ENCODE data around the gene NUDT16. TPM values are rescaled to one million over a fixed set of nuclear protein-coding genes. Genes with fewer than 3 reads are reported as not detected.

Gene NUDT16
- total and polyA plus RNA-seq, 9 of the 15 experiments (the other 6 are each of a cell fraction or from before 2014, with no cell fraction given), result 1.5 to 11.4 (median 7.6) TPM

DNA sequence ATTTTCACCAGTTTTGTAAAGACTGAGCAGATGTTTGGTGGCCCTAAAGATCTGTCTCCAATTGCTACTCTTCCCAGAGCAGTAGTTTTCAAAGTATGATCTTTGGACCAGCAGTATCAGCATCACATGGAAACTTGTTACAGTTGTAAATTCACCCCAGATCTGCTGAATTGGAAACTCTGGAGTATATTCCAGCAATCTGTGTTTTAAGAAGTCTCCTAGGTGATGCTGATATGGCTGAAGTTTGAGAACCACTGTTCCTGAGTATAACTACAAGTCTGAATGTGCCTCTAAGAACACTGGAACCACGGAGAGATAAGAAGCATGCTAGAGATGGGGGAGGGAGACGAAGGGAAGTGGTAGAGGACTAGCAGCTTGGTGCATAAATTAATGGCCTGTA is 45.7 kb downstream of the NUDT16 start:
- ChIA-PET POLR2A (no interaction called here), CTCF (ENCODE audit: low intra/inter-chr PET ratio) (no interaction called here)
- Histone ChIP-seq H3K4me3 (no peak overlapping the region), H3K4me1 (replicated peaks in 1 of 2; ENCODE audit: control insufficient read depth in 2 of 2, insufficient read depth in 2 of 2, low read length in 2 of 2) (no peaks in the 10 kb centered on the region), H3K79me2 (ENCODE audit: control insufficient read depth, insufficient read depth, low read length) (no peaks in the 10 kb centered on the region), H3K36me3 (ENCODE audit: control insufficient read depth, insufficient read depth, low read length) (no peaks in the 10 kb centered on the region), H3K9me1 (ENCODE audit: control insufficient read depth, insufficient read depth, low read length) (no peaks in the 10 kb centered on the region), H2AFZ (ENCODE audit: low read depth, low read length) (no peak overlapping the region), H3K9me3 (replicated peaks; ENCODE audit: control insufficient read depth, insufficient read depth, low read depth, low read length) (no peaks in the 10 kb centered on the region), H3K27ac (ENCODE audit: extremely low read depth, low read depth, low read length) (no peak overlapping the region), H3K4me2 (ENCODE audit: insufficient read depth, low read length) (no peak overlapping the region), H4K20me1 (replicated peaks; ENCODE audit: control insufficient read depth, insufficient read depth, low read length) (no peaks in the 10 kb centered on the region), H3K27me3 (ENCODE audit: control insufficient read depth in 2 of 2, insufficient read depth in 2 of 2, low read length in 2 of 2) (no peaks in the 10 kb centered on the region; a peak in 1 of 5 replicates), H3K9ac (ENCODE audit: insufficient read depth in 1 of 2, low read depth in 2 of 2, low read length in 2 of 2) (no peak overlapping the region)
- BruUV-seq (replicated peaks), result no TSS peak
- whole genome bisulfite sequencing (ENCODE audit: insufficient coverage, low coverage, missing lambda C conversion rate), result 0% methylated on average over 2 of the region's 2 CpGs
- in situ Hi-C loops (cut with MboI) (no loop called here), intact Hi-C loops (cut with micrococcal nuclease) (no loop called here)
- FAIRE-seq, result no peak
- peak in 1 of 4 experiments; percentile 1 for DNase-seq (ENCODE audit: extremely low read depth in 1 of 4, low spot score in 3 of 4)
- no peak for ATAC-seq
- TF ChIP-seq SOX6 (IDR thresholded peaks at IDR 0.05) (no peak), NFATC3 (IDR thresholded peaks at IDR 0.05) (no peak), L3MBTL2 (IDR thresholded peaks at IDR 0.05) (no peak), ZNF75A (CRISPR knock-in tag; IDR thresholded peaks at IDR 0.05) (no peak), SRF (CRISPR knock-in tag; IDR thresholded peaks at IDR 0.05) (no peak), SP2 (IDR thresholded peaks at IDR 0.05; ENCODE audit: extremely low read depth, low read depth, low read length, poor library complexity, severe bottlenecking) (no peak), JUNB (CRISPR knock-in tag; conservative IDR thresholded peaks at IDR 0.05) (no peak), POLR2G (IDR thresholded peaks at IDR 0.05; ENCODE audit: low read depth, low read length) (no peak), EP400 (IDR thresholded peaks at IDR 0.05) (no peak), ARID1B (IDR thresholded peaks at IDR 0.05) (no peak), ADNP (tag; IDR thresholded peaks at IDR 0.05) (no peak), ZKSCAN8 (CRISPR knock-in tag; IDR thresholded peaks at IDR 0.05) (no peak)
- TF ChIP-seq, protein P1, sequence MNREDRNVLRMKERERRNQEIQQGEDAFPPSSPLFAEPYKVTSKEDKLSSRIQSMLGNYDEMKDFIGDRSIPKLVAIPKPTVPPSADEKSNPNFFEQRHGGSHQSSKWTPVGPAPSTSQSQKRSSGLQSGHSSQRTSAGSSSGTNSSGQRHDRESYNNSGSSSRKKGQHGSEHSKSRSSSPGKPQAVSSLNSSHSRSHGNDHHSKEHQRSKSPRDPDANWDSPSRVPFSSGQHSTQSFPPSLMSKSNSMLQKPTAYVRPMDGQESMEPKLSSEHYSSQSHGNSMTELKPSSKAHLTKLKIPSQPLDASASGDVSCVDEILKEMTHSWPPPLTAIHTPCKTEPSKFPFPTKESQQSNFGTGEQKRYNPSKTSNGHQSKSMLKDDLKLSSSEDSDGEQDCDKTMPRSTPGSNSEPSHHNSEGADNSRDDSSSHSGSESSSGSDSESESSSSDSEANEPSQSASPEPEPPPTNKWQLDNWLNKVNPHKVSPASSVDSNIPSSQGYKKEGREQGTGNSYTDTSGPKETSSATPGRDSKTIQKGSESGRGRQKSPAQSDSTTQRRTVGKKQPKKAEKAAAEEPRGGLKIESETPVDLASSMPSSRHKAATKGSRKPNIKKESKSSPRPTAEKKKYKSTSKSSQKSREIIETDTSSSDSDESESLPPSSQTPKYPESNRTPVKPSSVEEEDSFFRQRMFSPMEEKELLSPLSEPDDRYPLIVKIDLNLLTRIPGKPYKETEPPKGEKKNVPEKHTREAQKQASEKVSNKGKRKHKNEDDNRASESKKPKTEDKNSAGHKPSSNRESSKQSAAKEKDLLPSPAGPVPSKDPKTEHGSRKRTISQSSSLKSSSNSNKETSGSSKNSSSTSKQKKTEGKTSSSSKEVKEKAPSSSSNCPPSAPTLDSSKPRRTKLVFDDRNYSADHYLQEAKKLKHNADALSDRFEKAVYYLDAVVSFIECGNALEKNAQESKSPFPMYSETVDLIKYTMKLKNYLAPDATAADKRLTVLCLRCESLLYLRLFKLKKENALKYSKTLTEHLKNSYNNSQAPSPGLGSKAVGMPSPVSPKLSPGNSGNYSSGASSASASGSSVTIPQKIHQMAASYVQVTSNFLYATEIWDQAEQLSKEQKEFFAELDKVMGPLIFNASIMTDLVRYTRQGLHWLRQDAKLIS (CRISPR knock-in tag; IDR thresholded peaks at IDR 0.05), result no peak
- TF ChIP-seq, protein P2, sequence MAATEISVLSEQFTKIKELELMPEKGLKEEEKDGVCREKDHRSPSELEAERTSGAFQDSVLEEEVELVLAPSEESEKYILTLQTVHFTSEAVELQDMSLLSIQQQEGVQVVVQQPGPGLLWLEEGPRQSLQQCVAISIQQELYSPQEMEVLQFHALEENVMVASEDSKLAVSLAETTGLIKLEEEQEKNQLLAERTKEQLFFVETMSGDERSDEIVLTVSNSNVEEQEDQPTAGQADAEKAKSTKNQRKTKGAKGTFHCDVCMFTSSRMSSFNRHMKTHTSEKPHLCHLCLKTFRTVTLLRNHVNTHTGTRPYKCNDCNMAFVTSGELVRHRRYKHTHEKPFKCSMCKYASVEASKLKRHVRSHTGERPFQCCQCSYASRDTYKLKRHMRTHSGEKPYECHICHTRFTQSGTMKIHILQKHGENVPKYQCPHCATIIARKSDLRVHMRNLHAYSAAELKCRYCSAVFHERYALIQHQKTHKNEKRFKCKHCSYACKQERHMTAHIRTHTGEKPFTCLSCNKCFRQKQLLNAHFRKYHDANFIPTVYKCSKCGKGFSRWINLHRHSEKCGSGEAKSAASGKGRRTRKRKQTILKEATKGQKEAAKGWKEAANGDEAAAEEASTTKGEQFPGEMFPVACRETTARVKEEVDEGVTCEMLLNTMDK (IDR thresholded peaks at IDR 0.05; ENCODE audit: borderline replicate concordance, insufficient read depth, low read depth, low read length, poor library complexity, severe bottlenecking), result no peak
- TF ChIP-seq, protein P3, sequence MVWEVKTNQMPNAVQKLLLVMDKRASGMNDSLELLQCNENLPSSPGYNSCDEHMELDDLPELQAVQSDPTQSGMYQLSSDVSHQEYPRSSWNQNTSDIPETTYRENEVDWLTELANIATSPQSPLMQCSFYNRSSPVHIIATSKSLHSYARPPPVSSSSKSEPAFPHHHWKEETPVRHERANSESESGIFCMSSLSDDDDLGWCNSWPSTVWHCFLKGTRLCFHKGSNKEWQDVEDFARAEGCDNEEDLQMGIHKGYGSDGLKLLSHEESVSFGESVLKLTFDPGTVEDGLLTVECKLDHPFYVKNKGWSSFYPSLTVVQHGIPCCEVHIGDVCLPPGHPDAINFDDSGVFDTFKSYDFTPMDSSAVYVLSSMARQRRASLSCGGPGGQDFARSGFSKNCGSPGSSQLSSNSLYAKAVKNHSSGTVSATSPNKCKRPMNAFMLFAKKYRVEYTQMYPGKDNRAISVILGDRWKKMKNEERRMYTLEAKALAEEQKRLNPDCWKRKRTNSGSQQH (CRISPR knock-in tag; IDR thresholded peaks at IDR 0.05), result no peak
- TF ChIP-seq, protein P4, sequence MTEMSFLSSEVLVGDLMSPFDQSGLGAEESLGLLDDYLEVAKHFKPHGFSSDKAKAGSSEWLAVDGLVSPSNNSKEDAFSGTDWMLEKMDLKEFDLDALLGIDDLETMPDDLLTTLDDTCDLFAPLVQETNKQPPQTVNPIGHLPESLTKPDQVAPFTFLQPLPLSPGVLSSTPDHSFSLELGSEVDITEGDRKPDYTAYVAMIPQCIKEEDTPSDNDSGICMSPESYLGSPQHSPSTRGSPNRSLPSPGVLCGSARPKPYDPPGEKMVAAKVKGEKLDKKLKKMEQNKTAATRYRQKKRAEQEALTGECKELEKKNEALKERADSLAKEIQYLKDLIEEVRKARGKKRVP (CRISPR knock-in tag; IDR thresholded peaks at IDR 0.05), result no peak

Measured in K562 (cell line).